H54 (cell line): ENCODE data around the gene ZSCAN12.
"Not testable (repeated sequence)": the region's sequence is repeated elsewhere in the genome, so short reads cannot be mapped to it uniquely, and the experiment has no call there.

Experiments
- DNase-seq: peaks from one replicate; pipeline ENCODE4 v3.0.0; 2011; ENCODE audit warnings: low spot score, mixed read lengths; ENCODE audit not compliant: insufficient read length
- FAIRE-seq: peaks from 3 replicates; lab custom pipeline; 2011; peaks lifted over from hg19 to GRCh38; lab: Jason Lieb, UNC
- POLR2A ChIP-seq: IDR thresholded peaks from 2 replicates; pipeline ENCODE4 v1.6.1; 2011; ENCODE audit warnings: low read depth, mild to moderate bottlenecking, low read length

ZSCAN12 gene

GRCh38 chr6:28399350-28400121, at the start of gene ZSCAN12:
Gene ZSCAN12, minus strand, starts transcription at chr6:28399747. Its CDS starts 1,342 bp downstream, at chr6:28398405.
- DNase-seq (peak; percentile 43), FAIRE-seq (no peak)
- peak; percentile 36; the same call in 1 of the 2 replicates for TF ChIP-seq POLR2A

GRCh38 chr6:28449056-28449455, 49.5 kb upstream of the ZSCAN12 start:
- TF ChIP-seq POLR2A: no peak
- peak; percentile 38 for FAIRE-seq
- DNase-seq: no peak

GRCh38 chr6:28447512-28447906, 48.0 kb upstream of the ZSCAN12 start:
- not testable (repeated sequence) for FAIRE-seq, DNase-seq

- no peak for TF ChIP-seq POLR2A
- FAIRE-seq: no peak
Observed at GRCh38 chr6:28446818-28447511, 47.4 kb upstream of the ZSCAN12 start.

GRCh38 chr6:28444759-28445158, 45.2 kb upstream of the ZSCAN12 start:
- FAIRE-seq, DNase-seq: not testable (repeated sequence)

More at GRCh38 chr6:28446818-28447511, 47.4 kb upstream of the ZSCAN12 start:
- no peak for DNase-seq

GRCh38 chr6:28443112-28443773, 43.7 kb upstream of the ZSCAN12 start, which contains the start of gene ZSCAN23:
Gene ZSCAN23, minus strand, starts transcription at chr6:28443491. Its CDS starts 7,225 bp downstream, at chr6:28436266.
- TF ChIP-seq POLR2A: peak; percentile 52; the same call in 1 of the 2 replicates
- peak; percentile 97 for FAIRE-seq

GRCh38 chr6:28442586-28442985, 43.0 kb upstream of the ZSCAN12 start:
- TF ChIP-seq POLR2A: no peak
- DNase-seq: no peak
- no peak for FAIRE-seq

More at GRCh38 chr6:28443112-28443773, 43.7 kb upstream of the ZSCAN12 start, which contains the start of gene ZSCAN23:
- DNase-seq: peak; percentile 73

GRCh38 chr6:28436404-28436803, 36.9 kb upstream of the ZSCAN12 start:
- FAIRE-seq (no peak), DNase-seq (no peak)
- TF ChIP-seq POLR2A: no peak

- DNase-seq (no peak), FAIRE-seq (no peak)
- no peak for TF ChIP-seq POLR2A
Observed at GRCh38 chr6:28433119-28433518, 33.6 kb upstream of the ZSCAN12 start.

GRCh38 chr6:28429781-28430180, 30.2 kb upstream of the ZSCAN12 start:
- no peak for FAIRE-seq
- TF ChIP-seq POLR2A: no peak
- DNase-seq: no peak

- TF ChIP-seq POLR2A: no peak
- DNase-seq (no peak), FAIRE-seq (no peak)
Observed at GRCh38 chr6:28425944-28426541, 26.5 kb upstream of the ZSCAN12 start.

GRCh38 chr6:28424163-28424562, 24.6 kb upstream of the ZSCAN12 start:
- no peak for TF ChIP-seq POLR2A
- no peak for DNase-seq
- no peak for FAIRE-seq

- no peak for TF ChIP-seq POLR2A
- FAIRE-seq (no peak), DNase-seq (no peak)
Observed at GRCh38 chr6:28423546-28423945, 24.0 kb upstream of the ZSCAN12 start.
